Stimulated activated CD4-positive, alpha-beta T cell treated with anti-CD3 and anti-CD28 coated beads, Interleukin-4, amount 100 ng/mL, for 48 hours (primary cell): ENCODE results near the gene SIN3B.
A peak's percentile ranks its signal among the peaks of the same experiment; 100 is the strongest.

Experiments used
- DNase-seq, 2 donors: peaks; one replicate each; pipeline ENCODE4 v3.0.0-alpha.2; 2020; ENCODE audit warnings: low read depth in 2 of 2

Gene SIN3B

DNA sequence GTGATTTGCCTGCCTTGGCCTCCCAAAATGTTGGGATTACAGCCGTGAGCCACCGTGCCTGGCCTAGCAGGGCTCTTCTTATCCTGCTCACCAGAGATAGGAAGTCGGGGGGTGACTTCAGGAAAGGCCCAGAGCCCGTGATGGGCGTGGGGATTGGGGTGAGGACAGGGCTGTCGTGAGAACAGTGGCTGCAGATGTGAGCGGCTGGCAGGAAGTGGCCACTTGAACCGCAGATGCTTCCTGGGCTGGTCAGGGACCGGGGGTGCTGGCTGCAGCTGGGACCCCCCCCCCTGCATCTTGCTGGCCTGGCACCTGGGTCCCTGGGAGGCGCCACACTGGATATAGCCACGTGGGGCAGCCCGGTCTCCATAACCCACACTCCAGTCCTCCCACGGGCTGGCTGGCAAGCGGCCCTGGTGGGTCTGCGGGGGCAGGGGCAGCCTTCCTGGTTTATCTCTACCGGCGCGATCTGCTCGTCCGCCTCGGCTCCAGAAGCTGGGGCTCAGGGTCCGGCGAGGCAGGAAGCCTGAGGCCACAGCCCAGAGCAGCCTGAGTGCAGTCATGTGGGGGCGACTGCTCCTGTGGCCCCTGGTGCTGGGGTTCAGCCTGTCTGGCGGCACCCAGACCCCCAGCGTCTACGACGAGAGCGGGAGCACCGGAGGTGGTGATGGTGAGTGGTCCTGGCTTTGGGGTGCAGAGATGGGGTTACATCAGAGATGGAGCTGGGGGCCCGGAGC, 59.6 kb downstream of the SIN3B start, which contains the start of gene F2RL3:
TSS of gene F2RL3 (plus strand) at position 371 of the 737 bp plus-strand sequence. CDS start at position 562, 191 bp downstream.
- DNase-seq: no peak

DNA sequence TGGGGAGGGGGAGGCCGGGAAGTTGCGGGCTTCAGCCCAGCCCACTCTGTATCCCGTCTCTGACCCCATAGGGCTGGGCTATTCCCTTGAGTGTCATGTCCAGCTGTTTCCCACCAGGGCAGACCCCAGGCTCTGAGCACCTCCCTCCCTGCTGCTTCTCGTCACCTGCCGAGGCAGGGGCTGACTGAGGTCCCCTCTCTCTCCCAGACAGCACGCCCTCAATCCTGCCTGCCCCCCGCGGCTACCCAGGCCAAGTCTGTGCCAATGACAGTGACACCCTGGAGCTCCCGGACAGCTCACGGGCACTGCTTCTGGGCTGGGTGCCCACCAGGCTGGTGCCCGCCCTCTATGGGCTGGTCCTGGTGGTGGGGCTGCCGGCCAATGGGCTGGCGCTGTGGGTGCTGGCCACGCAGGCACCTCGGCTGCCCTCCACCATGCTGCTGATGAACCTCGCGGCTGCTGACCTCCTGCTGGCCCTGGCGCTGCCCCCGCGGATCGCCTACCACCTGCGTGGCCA, 60.2 kb downstream of the SIN3B start:
- DNase-seq: no peak

GRCh38 chr19:16889883-16890460, 60.8 kb downstream of the SIN3B start:
- DNase-seq: no peak

DNA sequence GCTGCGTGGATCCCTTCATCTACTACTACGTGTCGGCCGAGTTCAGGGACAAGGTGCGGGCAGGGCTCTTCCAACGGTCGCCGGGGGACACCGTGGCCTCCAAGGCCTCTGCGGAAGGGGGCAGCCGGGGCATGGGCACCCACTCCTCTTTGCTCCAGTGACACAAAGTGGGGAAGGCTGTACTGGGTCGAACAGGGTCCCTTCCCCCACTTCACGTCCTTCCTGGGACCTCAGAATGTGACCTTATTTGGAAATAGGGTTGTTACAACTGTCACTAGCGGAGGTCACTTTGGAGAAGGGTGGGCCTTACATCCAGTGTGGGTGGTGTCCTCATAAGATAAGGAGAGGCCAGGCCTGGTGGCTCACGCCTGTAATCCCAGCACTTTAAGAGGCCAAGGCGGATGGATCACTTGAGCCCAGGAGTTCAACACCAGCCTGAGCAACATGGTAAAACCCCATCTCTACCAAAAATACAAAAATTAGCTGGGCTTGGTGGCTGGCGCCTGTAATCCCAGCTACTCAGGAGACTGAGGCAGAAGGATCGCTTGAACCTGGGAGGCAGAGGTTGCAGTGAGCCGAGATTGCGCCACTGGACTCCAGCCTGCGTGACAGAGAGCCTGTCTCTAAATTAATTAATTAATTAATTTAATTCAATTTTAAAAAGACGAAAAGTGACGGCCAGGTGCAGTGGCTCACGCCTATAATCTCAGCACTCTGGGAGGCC, 61.4 kb downstream of the SIN3B start:
- DNase-seq: no peak

DNA sequence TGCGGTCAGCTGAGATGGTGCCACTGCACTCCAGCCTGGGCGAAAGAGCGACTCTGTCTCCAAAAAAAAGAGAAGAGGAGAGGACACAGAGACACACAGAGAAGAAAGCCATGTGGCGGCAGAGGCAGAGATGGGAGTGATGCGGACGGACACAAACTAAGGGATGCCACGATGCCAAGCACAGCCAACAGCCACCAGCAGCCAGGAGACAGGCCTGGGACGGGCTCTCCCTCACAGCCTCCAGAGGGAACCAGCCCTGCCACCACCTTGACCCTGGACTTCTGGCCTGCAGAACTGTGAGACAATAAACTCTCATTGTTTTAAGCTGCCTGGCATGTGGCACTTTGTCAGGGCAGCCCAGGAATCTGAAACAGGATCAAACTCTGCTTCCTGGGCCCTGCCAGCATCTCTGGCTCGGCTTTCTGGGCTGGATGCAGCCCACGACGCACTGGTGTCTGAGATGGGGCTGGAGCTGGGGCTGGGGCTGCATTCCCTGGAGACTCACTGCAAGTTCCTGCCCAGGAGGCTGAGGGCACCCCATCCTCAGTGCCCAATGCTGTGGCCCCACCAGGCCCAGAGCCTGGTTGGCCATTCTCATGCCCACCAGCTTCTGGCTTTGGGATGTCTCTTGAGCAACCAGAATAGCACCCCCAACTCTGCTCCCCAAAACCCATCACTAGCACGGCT, 62.6 kb downstream of the SIN3B start:
- no peak for DNase-seq

DNA sequence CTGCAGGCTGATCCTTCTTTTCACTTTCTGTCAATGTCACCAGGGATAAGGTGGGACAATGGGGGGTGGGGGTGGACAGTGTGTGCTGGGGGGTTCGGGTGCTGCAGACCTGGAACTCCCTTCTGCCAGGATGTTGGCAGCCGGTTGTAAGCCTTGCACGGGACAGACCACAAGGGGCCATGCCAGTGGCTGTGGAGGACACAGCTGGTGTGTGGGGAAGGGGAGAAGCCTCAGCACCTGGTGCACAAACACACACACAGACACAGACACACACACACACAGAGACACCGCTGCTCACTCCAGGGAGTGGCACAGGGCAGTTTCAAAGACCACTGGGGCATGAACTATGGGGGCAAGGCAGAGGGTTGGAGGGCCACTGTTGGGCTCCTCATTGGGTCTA, 63.2 kb downstream of the SIN3B start:
- no peak for DNase-seq

DNA sequence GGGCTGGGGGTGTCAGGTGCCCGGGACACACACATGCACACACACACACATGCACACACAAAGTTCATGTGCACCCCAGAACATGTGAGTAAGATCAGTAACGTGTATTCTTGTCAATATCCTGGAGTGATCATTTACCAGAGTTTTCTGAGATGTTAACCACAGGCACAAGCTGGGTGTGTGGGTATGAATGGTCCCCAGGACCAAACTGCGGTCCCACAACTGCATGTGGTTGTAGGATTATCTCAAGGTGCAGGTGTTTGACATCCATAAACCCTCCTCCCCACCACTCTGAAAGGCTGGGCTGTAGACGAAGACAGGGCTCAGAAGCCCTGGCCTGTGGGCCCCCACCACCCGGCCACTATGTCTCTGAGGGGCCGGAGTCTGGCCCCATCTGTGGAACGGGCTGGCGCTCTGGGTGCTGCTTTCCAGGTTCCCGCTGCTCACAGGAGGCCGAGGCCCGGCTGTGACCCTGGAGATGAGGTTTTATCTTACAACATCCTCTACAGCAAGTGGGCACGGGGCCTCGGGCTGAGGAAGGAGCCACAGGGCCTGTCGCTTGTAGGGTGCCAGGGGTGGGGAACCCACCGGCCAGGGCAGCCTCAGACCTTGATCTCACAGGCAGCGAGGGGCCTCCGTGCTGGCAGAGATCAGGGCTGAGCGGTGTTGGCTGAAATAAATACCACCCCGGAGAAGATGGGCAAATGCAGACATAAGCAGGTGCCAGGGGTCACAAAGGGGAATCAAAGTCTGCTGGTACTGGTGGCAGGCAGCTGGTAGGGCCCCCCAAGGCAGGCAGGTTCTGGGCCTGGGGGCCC, 63.9 kb downstream of the SIN3B start:
- no peak for DNase-seq

- DNase-seq: no peak
Measured at GRCh38 chr19:16893686-16893989, 64.4 kb downstream of the SIN3B start.

- no peak for DNase-seq
Measured at GRCh38 chr19:16894080-16894479, 64.9 kb downstream of the SIN3B start.

DNA sequence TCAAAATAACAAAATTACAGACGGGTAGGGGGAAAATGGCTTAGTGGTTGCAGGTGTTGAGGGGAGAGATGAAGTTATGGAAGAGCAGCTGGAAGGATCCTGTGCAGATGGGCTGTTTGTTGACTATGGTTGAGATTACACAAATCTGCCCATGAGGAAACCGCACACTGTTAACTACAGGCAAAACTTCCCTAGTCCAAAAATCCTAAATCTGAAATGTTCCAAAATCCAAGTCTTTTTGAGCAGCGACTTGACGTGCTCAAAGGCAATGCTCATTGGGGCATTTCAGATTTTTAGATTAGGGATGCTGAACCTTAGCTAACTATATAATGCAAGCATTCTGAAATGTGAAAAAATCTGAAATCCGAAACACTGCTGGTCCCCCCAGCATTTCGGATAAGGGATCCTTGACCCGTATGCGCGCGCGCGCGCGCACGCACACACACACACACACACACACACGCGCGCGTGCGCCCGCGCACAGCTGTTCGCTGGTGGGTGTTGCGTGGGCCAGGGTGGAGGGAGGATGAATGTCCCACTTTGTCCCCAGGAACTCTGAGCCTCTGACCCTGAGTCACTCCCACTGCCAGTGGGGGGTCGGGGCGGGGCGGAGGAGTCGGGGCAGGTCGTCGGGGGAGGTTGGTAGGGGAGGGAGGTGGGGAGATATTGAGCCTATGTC, 66.4 kb downstream of the SIN3B start:
- DNase-seq: no peak

DNA sequence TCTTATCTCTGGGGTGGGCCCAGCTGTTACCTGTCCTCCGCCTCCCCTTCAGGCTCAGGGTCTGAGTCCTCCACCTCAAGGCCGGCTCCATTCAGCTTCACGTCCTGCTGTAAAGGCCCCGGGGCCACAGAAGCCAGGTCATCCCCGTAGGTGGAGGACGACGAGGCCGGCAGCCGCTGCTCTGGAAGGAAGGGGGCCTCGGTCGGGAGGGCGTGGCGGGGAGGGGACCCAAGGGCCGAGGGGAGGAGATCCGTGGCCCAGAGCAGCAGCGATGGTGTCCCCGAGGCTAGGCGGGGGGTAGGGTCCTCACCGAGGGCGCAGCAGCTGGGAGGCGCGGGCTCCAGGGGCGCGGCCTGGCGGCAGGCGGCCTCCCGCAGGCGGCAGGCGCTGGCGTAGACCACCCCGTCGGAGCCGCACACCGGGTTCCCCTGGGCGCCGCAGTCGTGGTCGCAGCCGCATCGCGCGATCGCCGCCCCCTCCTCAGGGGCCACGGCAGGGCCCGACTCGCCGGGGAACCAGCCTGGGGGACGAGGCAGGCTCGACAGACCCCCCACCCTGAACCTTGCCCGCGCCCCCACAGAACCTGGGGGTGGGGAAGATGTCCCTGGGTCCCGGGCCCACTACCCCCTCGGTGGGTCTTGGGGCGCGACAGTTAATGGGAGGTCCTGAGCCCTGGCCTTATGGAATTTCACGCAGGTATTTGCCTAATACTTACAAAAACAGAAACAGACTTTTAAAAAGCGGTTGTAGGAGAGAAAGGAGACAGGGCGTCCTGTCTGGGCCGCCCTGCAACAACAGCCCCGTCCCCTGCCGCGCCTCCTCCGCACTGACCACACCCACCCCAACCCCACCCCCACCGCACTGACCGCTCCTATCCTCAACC, 67.2 kb downstream of the SIN3B start:
- no peak for DNase-seq

- DNase-seq: peak; percentile 69 to 75
Measured at GRCh38 chr19:16897029-16897855, 68.0 kb downstream of the SIN3B start.

- no peak for DNase-seq
Measured at GRCh38 chr19:16897856-16898161, 68.6 kb downstream of the SIN3B start.

- DNase-seq: no peak
Measured at GRCh38 chr19:16898361-16899015, 69.3 kb downstream of the SIN3B start.

DNA sequence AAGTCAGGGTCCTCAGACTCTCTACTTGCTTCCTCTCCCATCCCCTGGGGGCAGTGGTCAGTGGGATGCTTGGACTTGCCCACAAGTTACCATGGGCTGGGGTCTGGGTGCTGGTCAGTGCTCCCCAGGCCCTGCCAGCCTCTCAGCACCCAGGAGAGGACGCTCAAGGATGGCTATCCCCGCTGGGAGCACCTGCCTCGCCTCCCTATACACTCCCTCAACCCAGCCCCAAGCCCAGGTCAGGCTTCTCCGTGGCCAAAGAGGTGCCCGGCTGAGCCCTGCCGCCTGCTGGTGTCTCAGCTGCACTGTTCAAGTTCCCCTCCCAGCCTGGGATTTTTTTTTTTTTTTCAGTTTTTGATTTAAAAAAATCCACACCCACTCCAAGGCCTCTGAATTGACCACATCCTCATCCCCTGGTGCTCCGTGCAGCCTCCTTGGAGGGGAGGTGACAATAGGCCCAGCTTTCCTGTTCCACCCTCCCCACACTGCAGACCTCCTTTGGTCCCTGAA, 70.4 kb downstream of the SIN3B start:
- peak in 1 of 2 donors; percentile 19 for DNase-seq

GRCh38 chr19:16901491-16902175, 72.4 kb downstream of the SIN3B start:
- DNase-seq: no peak

- DNase-seq: no peak
Measured at GRCh38 chr19:16902545-16902944, 73.3 kb downstream of the SIN3B start.

GRCh38 chr19:16903347-16903746, 74.1 kb downstream of the SIN3B start:
- DNase-seq: no peak
